Measurements from ENCODE around the gene SLC50A1. TPM values are rescaled to one million over a fixed set of nuclear protein-coding genes. Genes with fewer than 3 reads are reported as not detected.
A peak's percentile ranks its signal among the peaks of the same experiment; 100 is the strongest.

SLC50A1 gene
- total and polyA plus RNA-seq, 7 donors, result 6.7 to 16.2 (median 8.1) TPM

GRCh38 chr1:155127105-155127966, 8.3 kb upstream of the SLC50A1 start, which contains the start of gene EFNA1:
Gene EFNA1 (plus strand): TSS chr1:155127876. CDS start chr1:155127978, 102 bp downstream.
- DNase-seq (peak; percentile 70 to 77), ATAC-seq (peak; percentile 46 to 64 (median 51))
- intact Hi-C loops (cut with DNase I), result loop anchor here (5.0 kb wide), 2 partner anchors 35 to 40 kb away; no protein-coding TSS in a partner anchor
- peak within 1 kb of the TSS; percentile 72 for H3K27ac ChIP-seq
- 1% methylated on average over 55 to 76 of the region's 76 CpGs for WGBS, 3 donors
- peaks cover 0 to 14% of the 10 kb centered on the region in 2 donors for H3K36me3 ChIP-seq (ENCODE audit: insufficient read depth in 1 of 2, low read depth in 1 of 2)
- H3K9me3 ChIP-seq, result no peaks in the 10 kb centered on the region
- H3K27me3 ChIP-seq (ENCODE audit: insufficient read depth in 3 of 3, low read length in 2 of 3), result peaks cover 0 to 31% (median 0%) of the 10 kb centered on the region in 3 donors
- H3K4me3 ChIP-seq, result peak within 1 kb of the TSS; percentile 74
- TF ChIP-seq CTCF (IDR thresholded peaks at IDR 0.05), result no peak
- H3K4me1 ChIP-seq, result peaks cover 24% of the 10 kb centered on the region

GRCh38 chr1:155127967-155128754, 7.5 kb upstream of the SLC50A1 start:
- peak overlapping the region; percentile 72 for H3K27ac ChIP-seq
- H3K9me3 ChIP-seq, result no peaks in the 10 kb centered on the region
- H3K36me3 ChIP-seq (ENCODE audit: insufficient read depth in 1 of 2, low read depth in 1 of 2), result peaks cover 0 to 22% of the 10 kb centered on the region in 2 donors
- TF ChIP-seq CTCF (IDR thresholded peaks at IDR 0.05), result no peak
- ATAC-seq (no peak), DNase-seq (no peak)
- WGBS, 3 donors, result 5 to 7% (median 7%) methylated on average over 17 of the region's 17 CpGs
- intact Hi-C loops (cut with DNase I), result loop anchor here (5.0 kb wide), 2 partner anchors 36 to 39 kb away; no protein-coding TSS in a partner anchor
- H3K4me1 ChIP-seq, result peaks cover 24% of the 10 kb centered on the region
- H3K4me3 ChIP-seq, result peak overlapping the region; percentile 74
- H3K27me3 ChIP-seq (ENCODE audit: insufficient read depth in 3 of 3, low read length in 2 of 3), result peaks cover 0 to 31% (median 0%) of the 10 kb centered on the region in 3 donors

- Histone ChIP-seq H3K36me3 (ENCODE audit: insufficient read depth in 1 of 2, low read depth in 1 of 2) (peaks cover 0 to 29% of the 10 kb centered on the region in 2 donors), H3K4me3 (peak overlapping the region; percentile 74), H3K4me1 (peaks cover 24% of the 10 kb centered on the region), H3K27me3 (ENCODE audit: insufficient read depth in 3 of 3, low read length in 2 of 3) (peaks cover 0 to 31% (median 0%) of the 10 kb centered on the region in 3 donors), H3K9me3 (no peaks in the 10 kb centered on the region), H3K27ac (peak overlapping the region; percentile 72)
- intact Hi-C loops (cut with DNase I), result loop anchor here (5.0 kb wide), 2 partner anchors 37 to 38 kb away; no protein-coding TSS in a partner anchor
- DNase-seq (peak; percentile 26 to 59), ATAC-seq (peak in 3 of 4 donors; percentile 19 to 31 (median 20))
- WGBS, 3 donors, result 26 to 30% (median 29%) methylated on average over 13 to 14 of the region's 14 CpGs
- no peak for TF ChIP-seq CTCF (IDR thresholded peaks at IDR 0.05)
Observed at GRCh38 chr1:155128755-155129473, 6.7 kb upstream of the SLC50A1 start.

- peak overlapping the region; percentile 74 for H3K4me3 ChIP-seq
- intact Hi-C loops (cut with DNase I), result no loop called here
- no peak for TF ChIP-seq CTCF (IDR thresholded peaks at IDR 0.05)
- 22 to 37% (median 27%) methylated on average over 5 to 6 of the region's 6 CpGs for WGBS, 3 donors
- DNase-seq (no peak), ATAC-seq (no peak)
- H3K4me1 ChIP-seq, result peaks cover 31% of the 10 kb centered on the region
- H3K9me3 ChIP-seq, result no peaks in the 10 kb centered on the region
- peaks cover 0 to 36% of the 10 kb centered on the region in 2 donors for H3K36me3 ChIP-seq (ENCODE audit: insufficient read depth in 1 of 2, low read depth in 1 of 2)
- H3K27ac ChIP-seq, result peak overlapping the region; percentile 72
- H3K27me3 ChIP-seq (ENCODE audit: insufficient read depth in 3 of 3, low read length in 2 of 3), result peaks cover 0 to 31% (median 0%) of the 10 kb centered on the region in 3 donors
Observed at GRCh38 chr1:155130272-155131006, 5.2 kb upstream of the SLC50A1 start.
